HG03135 (cell line): ENCODE data around the gene CERCAM.

Experiments
- ATAC-seq: cut with Tn5 transposase; IDR thresholded peaks from one replicate; pipeline ENCODE4 v1.9.1; 2021; ENCODE audit warnings: mild to moderate bottlenecking, moderate library complexity; ENCODE audit not compliant: unreplicated experiment

The CERCAM gene, protein sequence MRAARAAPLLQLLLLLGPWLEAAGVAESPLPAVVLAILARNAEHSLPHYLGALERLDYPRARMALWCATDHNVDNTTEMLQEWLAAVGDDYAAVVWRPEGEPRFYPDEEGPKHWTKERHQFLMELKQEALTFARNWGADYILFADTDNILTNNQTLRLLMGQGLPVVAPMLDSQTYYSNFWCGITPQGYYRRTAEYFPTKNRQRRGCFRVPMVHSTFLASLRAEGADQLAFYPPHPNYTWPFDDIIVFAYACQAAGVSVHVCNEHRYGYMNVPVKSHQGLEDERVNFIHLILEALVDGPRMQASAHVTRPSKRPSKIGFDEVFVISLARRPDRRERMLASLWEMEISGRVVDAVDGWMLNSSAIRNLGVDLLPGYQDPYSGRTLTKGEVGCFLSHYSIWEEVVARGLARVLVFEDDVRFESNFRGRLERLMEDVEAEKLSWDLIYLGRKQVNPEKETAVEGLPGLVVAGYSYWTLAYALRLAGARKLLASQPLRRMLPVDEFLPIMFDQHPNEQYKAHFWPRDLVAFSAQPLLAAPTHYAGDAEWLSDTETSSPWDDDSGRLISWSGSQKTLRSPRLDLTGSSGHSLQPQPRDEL

DNA sequence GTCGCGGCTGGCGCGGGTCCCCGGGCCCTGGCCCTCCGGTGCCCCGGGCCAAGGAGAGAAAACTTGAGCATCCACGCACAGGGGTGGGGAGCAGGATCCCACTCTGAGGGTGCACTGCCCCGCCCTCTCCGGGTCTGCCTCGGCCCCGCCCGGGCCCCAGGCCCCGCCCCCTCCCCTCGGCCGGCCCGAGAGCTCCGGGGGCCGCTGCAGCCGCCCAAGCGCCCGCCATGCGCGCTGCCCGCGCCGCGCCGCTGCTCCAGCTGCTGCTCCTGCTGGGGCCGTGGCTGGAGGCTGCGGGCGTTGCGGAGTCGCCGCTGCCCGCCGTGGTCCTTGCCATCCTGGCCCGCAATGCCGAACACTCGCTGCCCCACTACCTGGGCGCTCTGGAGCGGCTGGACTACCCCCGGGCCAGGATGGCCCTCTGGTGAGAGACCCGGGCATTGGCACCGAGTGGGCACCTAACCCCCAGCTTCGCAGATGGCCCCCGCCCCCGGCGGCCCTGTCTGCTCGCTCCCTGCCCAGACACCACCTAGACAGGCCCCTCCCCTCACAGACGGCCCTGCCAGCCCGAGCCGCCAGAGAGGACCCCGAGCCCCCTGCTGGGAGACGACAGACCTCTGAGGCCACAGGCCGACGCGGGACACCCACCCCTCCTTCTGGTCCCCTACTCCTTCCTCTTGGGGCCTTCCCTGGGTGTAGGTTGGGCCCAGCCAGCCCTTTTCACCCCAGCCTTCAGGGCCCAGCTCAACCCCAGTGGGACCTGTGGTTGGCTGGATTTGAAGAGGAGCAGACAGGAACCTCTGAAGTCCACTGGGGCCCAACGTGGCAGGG, at the start of gene CERCAM:
CERCAM (plus strand) TSS at position 207 of the 831 bp plus-strand sequence; CDS start at position 228, 21 bp downstream.
- peak; percentile 59 for ATAC-seq

DNA sequence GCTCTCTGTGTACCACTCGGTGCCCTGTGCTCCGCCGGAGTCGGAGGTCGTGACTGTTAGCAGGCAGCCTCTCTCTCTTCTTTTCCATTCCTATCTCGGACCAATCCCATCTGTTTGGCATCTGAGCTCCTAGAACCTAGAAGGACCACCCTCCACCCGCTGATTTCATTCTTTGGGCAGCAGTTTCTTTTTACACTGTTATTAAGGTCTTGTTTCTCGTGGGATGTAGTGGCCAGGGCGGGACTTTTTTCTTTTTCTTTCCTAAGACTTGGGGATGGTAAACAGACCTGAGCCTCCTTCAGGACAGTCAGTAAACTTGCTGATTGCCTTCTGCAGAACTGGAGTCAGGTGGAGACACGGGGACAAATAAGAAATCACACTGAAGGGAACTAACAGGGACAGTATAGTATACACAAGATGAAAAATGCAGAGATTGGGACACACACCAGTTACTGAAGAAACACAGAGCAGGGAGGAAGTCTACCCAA, 49.0 kb upstream of the CERCAM start:
- no peak for ATAC-seq

DNA sequence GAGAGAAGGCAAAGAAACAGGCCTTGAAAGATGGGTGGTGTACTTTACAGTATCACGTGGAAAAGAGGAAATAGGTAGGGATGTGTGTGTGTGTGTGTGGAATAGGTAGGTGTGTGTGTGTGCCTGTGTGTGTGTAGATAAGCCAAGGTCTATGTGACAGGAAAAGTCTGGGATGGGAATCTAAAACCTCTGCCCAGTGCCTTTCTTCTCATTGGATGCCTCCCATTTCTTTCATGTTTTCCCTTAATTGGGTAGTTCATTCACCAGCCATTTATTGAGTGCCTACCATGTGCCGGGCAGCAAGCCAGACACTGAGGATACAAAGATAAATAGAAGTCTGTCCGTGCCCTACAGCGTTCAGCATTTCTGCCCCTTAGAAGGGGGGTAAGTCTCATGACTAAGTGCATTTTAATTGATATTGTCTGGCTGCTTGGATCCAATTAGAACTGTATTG, 48.4 kb upstream of the CERCAM start:
- no peak for ATAC-seq

DNA sequence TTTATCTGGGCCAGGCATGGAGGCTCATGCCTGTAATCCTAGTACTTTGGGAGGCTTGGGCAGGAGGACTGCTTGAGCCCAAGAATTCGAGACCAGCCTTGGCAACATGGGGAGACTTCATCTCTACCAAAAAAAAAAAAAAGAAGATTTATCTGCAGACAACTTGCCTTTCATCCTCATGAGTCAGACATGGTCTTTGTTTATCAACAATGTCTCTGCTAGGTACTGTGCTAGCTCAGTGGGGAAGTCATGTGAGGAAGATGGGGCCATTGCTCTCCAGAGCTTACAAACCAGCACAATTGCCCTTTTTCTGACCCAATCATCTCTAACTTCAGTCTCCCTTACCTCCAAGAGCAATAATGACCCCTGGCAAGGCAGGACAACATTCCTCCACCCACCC, 47.9 kb upstream of the CERCAM start:
- ATAC-seq = no peak

DNA sequence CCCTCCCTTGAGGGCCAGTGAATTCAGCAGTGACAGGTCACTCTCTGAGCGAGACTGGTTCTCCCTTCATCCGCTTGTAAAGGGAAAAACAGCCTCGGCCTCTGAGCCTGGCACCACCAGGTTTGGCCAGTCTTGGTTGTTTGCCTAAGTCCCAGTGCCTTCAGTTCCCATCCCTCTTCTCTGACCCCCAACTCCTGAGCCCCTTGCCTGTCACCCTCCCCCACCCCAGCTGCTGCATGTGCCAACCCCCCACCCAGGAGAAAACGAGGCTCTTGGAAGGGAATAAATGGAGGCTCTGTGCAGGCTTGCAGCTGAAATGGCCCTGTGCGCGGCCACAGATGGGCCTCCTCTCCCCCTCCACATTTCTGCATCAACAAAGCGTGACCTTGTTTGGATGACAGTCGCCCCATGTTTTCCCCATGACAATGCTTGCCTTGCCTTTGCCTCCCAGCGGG, 46.4 kb upstream of the CERCAM start:
- no peak for ATAC-seq

DNA sequence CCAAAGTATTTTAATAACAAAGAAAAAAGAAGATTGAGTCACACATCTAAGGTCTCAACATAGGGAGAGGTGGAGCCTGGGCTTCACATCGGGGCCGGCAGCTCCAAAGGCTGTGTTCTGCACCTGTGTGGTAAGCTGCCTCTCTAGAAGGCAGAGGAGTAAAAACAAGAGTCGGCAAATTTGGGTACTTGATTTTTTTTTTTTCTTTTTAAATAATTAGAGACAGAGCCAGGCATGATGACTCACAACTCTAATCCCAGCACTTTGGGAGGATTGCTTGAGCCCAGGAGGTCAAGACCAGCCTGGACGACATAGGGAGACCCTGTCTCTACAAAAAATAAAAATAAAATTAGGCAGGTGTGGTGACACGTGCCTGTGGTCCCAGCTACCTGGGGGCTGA, 44.8 kb upstream of the CERCAM start:
- no peak for ATAC-seq

DNA sequence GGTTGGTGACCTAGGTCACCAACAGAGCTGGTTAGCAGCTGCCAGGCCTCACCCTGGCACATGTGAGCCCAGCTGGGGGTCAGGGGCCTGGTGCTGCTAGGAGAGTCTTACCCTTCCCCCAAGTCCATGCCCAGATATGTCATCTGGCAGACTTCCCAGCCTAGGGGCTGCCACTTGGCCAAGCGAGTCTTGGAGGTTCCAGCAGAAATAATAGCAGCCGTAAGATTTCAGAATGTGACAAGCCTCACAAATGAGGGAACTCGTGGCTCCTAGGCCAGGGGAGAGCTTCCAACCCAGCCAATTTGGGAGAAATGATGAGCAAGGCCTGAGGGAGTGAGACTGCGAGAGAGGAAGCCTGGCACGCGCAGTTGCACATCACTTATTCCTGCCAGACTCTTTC, 38.4 kb upstream of the CERCAM start:
- ATAC-seq = no peak

DNA sequence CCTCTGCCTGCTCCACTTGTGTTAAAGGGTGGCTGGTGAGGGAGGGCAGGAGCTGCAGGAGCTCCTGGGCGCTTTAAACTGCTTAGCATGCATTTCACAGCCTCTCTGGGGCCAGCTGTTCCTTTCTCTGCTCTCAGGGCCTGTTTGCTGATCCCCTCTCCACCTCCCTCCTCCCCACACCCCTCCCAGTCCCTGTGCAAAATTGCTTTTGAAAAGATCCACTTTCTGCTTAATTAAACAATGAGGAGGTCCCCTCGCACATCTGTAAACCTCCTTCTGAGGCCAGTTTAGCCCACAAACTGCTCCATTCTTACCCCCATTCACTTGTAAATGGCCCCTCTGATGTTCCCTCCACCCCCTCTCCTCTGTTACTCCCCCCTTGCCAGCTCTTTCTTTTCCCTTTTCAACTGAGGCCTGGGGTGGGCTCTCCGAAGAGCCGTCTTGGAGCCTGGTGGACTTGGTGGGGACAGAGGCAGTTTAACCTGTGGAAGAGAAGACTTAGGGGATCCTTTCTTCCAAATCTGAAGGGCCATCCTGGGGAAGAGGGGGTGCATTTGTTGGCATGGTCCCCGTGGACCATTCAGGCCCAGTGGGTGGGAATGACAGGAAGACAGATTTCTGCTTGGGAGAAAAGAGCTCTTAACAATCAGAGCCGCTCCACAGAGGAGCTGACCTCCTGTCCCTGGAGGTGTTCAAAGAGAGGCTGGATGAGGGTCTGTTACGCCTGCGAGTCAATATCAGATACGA, 37.5 kb upstream of the CERCAM start:
- no peak for ATAC-seq

DNA sequence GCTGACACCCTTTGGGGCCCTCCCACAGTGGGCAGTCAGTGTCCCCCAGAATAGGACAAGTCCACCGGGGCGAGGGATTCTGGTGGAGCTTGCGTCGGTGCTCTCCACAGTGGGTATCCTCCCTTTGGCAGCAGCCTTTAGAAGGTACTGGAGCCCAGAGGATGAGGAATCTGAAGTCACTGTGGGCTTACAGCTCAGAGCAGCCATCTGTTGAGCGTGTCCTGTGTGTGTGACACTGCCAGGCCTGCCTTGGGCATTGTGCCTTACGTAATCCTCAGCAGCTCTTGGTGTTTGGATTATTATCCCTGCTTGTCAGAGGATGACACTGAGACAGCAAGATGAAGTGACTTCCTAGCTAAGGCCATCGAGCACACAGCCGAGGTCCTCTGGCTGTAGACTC, 36.9 kb upstream of the CERCAM start:
- ATAC-seq = no peak

DNA sequence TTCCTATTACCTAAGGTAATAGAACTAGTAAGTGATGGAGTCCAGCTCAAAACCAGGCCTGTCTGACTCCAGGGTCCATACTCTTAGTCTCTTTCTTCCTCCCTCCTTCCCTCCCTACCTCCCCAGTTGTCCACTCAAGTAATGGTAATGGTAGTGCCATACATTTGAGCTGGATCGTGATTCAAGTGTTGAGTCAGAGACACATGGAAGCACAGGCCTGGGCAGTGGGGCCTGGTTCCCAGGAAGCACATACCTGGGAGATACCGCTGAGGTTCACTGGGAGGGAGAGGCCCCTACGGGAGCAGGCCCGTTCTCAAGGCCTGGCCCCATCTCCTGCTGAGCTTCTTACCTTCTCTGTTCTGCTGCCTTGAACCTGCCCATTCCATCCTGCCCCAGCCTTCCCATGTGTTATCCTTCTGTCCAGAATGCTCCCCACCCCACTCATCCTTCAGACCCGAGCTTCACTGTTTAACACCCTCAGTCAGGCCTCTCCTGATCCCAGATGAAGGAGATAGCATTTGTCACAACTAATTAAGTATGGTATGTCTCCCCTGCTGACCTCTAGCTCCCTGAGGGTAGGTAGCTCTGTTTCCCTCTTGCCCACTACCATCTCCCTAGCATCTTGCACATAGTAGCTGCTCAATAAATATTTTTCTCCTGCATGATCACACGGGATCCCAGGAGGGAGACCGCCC, 35.7 kb upstream of the CERCAM start:
- ATAC-seq = no peak

DNA sequence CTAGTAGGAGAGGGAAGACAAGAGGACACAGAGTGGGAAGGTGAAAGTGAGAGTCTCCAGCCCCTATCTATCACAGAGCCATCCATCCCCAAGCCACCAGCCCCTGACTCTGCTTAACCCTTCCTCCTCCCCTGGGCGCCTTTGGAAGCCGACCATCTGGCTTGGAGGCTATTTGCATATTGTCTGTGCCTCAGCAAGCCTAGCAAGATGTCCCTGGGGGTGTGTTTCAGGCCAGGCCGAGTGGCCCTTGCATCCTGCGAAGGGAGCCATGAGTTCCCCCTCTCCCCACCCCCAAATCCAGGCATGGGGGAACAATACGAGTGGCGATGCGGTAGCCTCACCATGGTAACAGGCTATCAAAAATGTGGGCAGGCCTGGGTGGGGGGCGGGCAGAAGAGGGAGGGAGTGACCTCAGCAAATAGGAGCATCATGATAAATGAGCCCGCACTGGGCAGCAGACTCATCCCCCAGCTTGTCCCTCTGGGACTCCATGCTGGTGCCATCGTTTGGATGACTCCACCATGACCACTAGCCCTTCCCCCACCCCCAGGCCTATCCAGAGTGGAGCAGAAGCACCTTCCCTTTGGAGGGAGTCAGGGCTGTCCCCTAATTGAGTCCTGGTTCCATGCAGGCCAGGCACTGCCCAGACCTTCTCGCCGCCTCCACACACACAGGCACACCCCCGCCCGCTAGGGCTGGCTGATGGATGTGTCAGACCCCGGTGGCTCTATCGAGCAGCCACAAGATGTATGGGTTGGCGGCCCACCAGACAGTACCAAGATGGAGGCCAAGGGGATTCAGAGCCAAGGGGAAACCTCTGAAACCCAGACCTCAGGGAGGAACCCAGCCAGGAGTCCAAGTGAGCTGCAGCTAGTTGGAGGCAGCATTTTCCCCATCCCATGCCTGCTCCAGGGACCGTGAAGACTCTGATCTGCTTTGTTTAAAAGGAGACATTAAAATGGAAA, 34.9 kb upstream of the CERCAM start:
- no peak for ATAC-seq

DNA sequence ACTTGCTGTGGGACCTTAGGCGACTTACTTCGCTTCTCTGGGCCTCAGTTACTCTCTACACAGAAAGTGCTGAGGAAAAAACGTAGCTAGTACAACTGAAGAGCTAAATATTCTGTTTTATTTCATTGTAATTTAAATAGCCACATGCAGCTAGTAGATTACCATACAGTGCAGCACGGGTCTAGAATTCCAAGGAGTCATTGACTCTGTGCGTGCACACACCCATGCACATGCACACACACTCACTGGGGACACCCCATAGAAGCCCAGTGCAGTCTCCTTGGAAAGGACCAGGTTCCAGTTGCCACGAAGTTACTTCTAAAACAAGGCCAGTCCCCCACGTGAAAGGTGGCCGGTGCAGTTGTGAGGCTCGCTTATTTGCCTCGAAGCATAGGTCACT, 32.5 kb upstream of the CERCAM start:
- no peak for ATAC-seq

DNA sequence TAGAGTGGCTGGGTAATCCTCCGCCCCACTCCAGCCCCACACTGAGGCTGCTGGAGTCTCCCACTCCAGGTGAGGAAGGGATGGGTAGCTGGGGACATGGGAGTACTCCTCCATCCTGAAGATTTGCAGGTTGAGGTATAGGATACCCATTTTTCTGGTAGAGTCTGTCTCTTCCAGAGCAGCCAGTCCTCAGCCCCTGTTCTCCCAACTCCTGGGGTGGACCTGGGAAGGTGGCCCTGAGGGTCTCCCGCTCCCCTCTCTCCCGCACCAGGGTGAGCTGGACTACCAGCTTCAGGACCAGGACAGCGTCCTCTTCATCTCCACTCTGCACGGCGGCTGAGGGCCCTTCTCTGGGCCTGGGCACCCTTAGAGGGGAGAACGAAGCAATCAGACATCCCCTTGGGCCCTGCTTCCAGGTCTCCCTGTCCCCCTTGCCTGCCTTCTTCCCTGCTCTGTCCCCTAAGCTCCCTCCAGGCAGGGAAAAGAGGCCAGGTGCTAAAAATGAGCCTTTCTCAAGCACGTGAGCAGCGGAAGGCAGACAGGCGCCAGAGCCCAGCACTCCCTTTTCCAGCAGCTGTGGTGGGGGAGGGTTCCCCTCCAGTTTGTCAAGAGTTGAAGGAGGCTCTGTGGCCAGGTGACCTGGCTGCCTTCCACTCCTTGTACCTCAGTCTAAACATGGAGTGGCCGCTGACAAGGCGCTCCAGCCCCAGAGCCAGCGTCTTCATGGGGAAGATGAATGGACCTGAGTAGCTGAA, 31.1 kb upstream of the CERCAM start:
- ATAC-seq = no peak

DNA sequence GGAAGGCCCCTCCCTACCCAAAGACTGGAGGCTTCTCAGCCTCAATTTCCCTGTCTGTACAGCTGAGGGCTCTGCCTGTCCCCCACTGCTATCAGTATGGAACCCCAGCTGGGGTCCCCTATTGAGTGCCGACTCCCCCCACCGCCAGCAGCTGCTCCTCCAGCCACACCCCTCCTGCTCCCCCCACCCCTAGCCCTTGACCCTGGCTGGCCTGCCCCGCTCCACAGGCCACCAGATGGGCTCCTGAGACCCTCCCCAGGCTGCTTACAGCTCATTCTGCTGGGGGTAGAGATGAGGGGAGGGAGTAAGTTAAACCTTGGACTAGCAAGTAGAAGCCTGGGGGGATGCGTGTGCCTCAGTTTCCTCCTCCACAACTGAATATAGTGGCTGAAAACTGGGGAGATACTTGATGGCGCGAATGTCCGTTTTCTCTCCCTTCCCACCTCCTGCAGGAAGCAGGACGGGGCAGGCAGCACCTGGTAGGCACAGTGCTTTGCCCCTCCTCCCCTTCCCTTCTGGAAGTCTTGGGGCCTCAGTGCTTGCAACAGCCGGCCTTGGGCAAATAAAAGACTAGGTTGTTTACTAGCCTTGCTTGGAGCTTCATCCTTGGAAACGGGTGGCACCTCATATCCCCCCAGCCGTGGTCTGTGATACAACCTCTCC, 30.4 kb upstream of the CERCAM start:
- ATAC-seq = no peak

DNA sequence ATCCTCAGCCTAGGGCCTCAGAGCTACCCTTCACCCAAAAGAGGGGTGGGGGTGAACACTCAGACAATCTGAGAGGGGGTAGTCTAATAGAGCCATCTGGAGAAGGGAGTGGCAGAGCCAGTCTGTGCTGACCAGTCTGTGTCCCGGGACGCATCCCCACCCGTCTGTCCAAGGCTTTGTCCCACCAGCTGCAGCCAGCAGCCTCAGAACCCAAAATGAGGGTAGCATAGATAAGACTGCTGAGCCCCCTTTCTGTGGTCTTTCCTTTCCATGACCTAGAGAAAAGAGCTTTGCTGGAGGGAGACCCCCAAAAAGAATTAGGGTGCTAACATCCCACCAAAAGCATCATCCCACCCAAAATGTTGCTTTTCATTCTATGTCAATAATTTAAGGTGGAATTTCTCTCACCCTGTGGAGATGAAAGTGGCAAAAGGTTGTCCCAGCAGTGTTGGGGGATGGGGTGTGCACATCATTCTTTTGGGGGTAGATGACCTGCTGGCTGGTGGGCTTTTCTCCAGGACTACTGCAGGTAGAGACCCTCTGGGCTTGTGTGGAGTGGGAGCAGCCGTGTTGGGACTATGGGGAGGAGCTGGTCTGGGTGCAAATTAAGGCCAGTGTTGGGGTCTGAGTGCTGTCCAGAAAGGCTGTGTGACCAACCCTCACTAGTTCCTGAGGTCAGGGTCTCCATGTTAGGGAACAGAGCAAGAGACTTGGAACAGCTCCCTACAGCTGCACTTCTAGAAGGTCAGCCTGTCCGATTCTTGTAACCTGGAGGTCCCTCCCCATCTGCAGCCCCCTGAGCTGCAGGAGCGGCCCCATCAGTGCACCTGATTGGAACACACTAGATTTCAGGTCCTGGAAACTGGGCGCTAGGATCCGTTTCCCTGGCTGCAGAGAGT, 29.6 kb upstream of the CERCAM start:
- ATAC-seq = no peak

DNA sequence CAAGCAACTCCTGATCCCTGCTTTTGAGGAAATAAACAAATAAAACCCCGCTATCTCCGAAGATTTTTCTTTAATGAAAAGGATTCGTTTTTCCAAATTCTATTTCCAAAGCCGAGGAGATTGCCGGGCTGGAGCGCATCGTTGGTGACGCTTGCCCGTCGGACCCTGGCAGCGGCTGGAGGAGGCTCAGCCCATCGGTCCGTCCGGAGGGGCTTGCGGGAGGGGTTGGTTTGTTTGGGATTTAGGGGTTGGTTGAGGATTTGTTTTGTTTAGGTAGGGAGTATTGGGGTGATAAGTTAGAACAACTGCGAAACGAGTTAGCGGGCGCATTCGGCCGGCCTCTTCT, 28.7 kb upstream of the CERCAM start:
- ATAC-seq = no peak
